Measurements from ENCODE around the gene WHRN. TPM values are rescaled to one million over a fixed set of nuclear protein-coding genes. Genes with fewer than 3 reads are reported as not detected.

The WHRN gene
- total RNA-seq, 1 experiment from 2014 or later: 9.4 TPM

DNA sequence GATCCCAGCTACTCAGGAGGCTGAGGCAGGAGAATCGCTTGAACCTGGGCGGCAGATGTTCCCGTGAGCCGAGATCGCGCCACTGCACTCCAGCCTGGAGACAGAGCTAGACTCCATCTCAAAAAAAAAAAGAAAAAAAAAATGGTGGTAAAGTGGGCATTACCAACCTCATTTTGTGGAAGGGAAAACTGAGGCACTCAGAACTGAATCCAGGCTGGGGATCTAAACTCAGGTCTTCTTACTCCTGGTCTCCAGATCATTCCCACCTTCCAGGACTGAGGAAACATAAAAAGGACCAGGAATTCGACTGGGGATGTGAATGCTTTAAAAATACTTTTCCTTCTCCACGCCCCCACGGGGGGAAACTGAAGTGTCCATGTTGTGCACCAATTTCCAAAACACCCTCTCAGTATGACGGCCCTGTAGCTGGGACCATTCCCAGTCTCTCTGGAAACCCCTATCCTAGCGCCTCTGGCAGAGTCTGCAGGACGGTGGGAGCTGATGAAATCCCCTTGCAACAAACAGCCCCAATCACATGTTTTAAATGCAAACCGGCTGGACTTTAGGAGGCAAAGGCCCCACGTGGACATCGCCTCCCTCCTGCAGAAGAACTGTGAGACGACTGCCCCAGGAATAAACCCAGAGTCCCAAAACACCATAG lies 108.6 kb downstream of the WHRN start:
- no peaks in the 10 kb centered on the region for H3K9me3 Mint-ChIP-seq (ENCODE audit: unreplicated experiment)
- H3K27ac Mint-ChIP-seq (ENCODE audit: low read depth, unreplicated experiment): peak overlapping the region; percentile 90
- H3K4me1 Mint-ChIP-seq (ENCODE audit: insufficient read depth, unreplicated experiment): peaks cover 9% of the 10 kb centered on the region
- H3K36me3 Mint-ChIP-seq (ENCODE audit: insufficient read depth, unreplicated experiment): peaks cover 7% of the 10 kb centered on the region
- DNase-seq (ENCODE audit: unreplicated experiment): no peak
- TF ChIP-seq, protein P1, sequence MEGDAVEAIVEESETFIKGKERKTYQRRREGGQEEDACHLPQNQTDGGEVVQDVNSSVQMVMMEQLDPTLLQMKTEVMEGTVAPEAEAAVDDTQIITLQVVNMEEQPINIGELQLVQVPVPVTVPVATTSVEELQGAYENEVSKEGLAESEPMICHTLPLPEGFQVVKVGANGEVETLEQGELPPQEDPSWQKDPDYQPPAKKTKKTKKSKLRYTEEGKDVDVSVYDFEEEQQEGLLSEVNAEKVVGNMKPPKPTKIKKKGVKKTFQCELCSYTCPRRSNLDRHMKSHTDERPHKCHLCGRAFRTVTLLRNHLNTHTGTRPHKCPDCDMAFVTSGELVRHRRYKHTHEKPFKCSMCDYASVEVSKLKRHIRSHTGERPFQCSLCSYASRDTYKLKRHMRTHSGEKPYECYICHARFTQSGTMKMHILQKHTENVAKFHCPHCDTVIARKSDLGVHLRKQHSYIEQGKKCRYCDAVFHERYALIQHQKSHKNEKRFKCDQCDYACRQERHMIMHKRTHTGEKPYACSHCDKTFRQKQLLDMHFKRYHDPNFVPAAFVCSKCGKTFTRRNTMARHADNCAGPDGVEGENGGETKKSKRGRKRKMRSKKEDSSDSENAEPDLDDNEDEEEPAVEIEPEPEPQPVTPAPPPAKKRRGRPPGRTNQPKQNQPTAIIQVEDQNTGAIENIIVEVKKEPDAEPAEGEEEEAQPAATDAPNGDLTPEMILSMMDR (IDR thresholded peaks at IDR 0.05; ENCODE audit: unreplicated experiment): no peak
- no TSS peak for BruUV-seq (replicated peaks)
- ChIA-PET POLR2A (interaction anchor here (1.2 to 1.8 kb wide), 2 partner anchors 11 to 25 kb away, joined by 4 to 10 read pairs; no protein-coding TSS in a partner anchor), CTCF (interaction anchor here (0.6 to 3.7 kb wide), 6 partner anchors 8 to 124 kb away, joined by 3 to 23 read pairs (median 5); no protein-coding TSS in a partner anchor)
- H3K4me3 Mint-ChIP-seq (ENCODE audit: unreplicated experiment): peak overlapping the region; percentile 81
- no peaks in the 10 kb centered on the region for H3K27me3 Mint-ChIP-seq (ENCODE audit: insufficient read depth, unreplicated experiment)
- intact Hi-C loops (cut with micrococcal nuclease): no loop called here

DNA sequence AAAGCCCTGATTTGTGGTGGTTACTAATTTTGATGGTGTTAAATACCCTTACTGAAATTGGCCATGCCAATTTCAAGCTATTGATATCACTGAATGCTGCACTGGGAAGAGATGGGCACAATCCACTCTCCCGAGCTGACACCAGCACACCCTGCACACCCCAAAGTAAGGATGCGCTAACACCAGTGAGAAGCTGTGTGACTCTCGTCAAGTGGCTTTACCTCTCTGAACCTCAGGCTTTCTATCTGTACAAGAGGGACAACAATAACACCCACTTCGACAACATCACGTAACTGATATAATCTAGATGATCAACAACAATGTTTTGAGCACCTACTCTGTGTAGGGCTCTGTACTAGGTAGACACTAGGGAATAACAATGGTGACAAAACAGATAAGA lies 109.5 kb downstream of the WHRN start:
- DNase-seq (ENCODE audit: unreplicated experiment): no peak
- POLR2A ChIA-PET: no interaction called here
- Mint-ChIP-seq H3K4me3 (ENCODE audit: unreplicated experiment) (no peak overlapping the region), H3K9me3 (ENCODE audit: unreplicated experiment) (no peaks in the 10 kb centered on the region), H3K4me1 (ENCODE audit: insufficient read depth, unreplicated experiment) (peaks cover 9% of the 10 kb centered on the region), H3K27ac (ENCODE audit: low read depth, unreplicated experiment) (no peak overlapping the region), H3K27me3 (ENCODE audit: insufficient read depth, unreplicated experiment) (no peaks in the 10 kb centered on the region), H3K36me3 (ENCODE audit: insufficient read depth, unreplicated experiment) (peaks cover 7% of the 10 kb centered on the region)
- CTCF ChIA-PET: interaction anchor here (0.6 to 3.7 kb wide), 9 partner anchors 9 to 257 kb away, joined by 3 to 23 read pairs (median 3); no protein-coding TSS in a partner anchor
- no TSS peak for BruUV-seq (replicated peaks)
- TF ChIP-seq, protein P1 (IDR thresholded peaks at IDR 0.05; ENCODE audit: unreplicated experiment): no peak
- intact Hi-C loops (cut with micrococcal nuclease): no loop called here

DNA sequence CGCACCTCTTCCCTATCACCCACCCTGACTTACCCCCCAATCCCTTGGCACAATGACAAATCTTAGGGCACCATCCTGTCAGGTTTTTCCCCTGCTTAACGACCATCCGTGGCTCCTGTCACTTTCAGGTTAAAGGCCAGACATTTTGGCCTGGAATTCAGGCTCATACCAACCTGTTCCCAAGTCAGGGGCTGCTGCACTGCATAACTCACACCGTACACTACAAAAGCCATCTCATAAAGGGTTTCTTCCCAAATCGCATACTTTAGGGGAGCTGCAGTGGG lies 110.0 kb downstream of the WHRN start:
- Mint-ChIP-seq H3K4me1 (ENCODE audit: insufficient read depth, unreplicated experiment) (peaks cover 9% of the 10 kb centered on the region), H3K4me3 (ENCODE audit: unreplicated experiment) (no peak overlapping the region), H3K27me3 (ENCODE audit: insufficient read depth, unreplicated experiment) (no peaks in the 10 kb centered on the region), H3K9me3 (ENCODE audit: unreplicated experiment) (no peaks in the 10 kb centered on the region), H3K27ac (ENCODE audit: low read depth, unreplicated experiment) (no peak overlapping the region), H3K36me3 (ENCODE audit: insufficient read depth, unreplicated experiment) (peaks cover 7% of the 10 kb centered on the region)
- CTCF ChIA-PET: interaction anchor here (0.6 to 3.7 kb wide), 7 partner anchors 9 to 258 kb away, joined by 3 to 23 read pairs (median 3); no protein-coding TSS in a partner anchor
- POLR2A ChIA-PET: no interaction called here
- BruUV-seq (replicated peaks): no TSS peak
- DNase-seq (ENCODE audit: unreplicated experiment): no peak
- intact Hi-C loops (cut with micrococcal nuclease): no loop called here
- TF ChIP-seq, protein P1 (IDR thresholded peaks at IDR 0.05; ENCODE audit: unreplicated experiment): no peak

DNA sequence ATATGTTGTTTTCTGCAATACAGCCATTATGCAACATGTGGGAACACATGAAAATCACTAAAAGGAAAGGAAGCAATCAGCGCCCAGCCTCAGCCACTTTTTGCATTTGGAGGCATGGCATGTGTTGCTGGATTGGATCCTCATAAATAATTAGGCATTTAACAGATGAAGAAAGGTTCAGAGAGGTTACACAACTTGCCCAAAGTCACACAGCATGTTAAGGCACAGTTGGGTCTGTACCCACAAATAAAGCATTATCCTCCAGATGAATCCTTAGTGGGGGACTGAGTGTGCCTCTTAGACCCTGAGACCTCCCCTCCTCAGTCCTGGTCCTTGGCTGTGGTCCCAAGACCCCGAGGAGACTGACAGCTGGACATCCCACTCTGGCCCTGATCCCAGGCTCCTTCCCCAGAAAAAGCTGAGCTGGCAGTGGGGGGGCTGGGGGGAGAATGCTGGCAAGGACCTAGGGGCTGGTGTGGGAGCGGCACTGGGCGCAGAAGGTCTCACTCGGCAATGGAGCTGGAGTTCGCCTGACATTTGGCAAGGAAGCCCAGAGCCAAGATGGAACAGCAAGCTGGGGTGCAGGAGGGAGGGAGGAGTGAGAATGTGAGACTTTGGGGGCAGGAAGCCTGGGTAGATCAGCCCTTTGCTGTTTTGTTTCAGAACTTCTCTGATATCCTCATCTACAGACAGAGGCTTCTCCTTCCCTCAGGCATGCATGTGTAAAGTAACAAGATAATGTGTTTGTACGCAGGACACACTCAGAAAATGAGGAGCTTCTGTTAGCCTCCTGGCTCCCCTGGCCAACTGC lies 110.5 kb downstream of the WHRN start:
- no peak for DNase-seq (ENCODE audit: unreplicated experiment)
- POLR2A ChIA-PET: interaction anchor here (0.6 to 0.9 kb wide), 3 partner anchors 9 to 192 kb away, joined by 3 read pairs; no protein-coding TSS in a partner anchor
- H3K4me3 Mint-ChIP-seq (ENCODE audit: unreplicated experiment): no peak overlapping the region
- H3K27me3 Mint-ChIP-seq (ENCODE audit: insufficient read depth, unreplicated experiment): no peaks in the 10 kb centered on the region
- no peak overlapping the region for H3K27ac Mint-ChIP-seq (ENCODE audit: low read depth, unreplicated experiment)
- CTCF ChIA-PET: interaction anchor here (0.6 to 3.7 kb wide), 7 partner anchors 10 to 1039 kb away, joined by 3 to 23 read pairs (median 4); no protein-coding TSS in a partner anchor
- intact Hi-C loops (cut with micrococcal nuclease): no loop called here
- BruUV-seq (replicated peaks): no TSS peak
- H3K36me3 Mint-ChIP-seq (ENCODE audit: insufficient read depth, unreplicated experiment): peaks cover 7% of the 10 kb centered on the region
- TF ChIP-seq, protein P1 (IDR thresholded peaks at IDR 0.05; ENCODE audit: unreplicated experiment): no peak
- peaks cover 9% of the 10 kb centered on the region for H3K4me1 Mint-ChIP-seq (ENCODE audit: insufficient read depth, unreplicated experiment)
- no peaks in the 10 kb centered on the region for H3K9me3 Mint-ChIP-seq (ENCODE audit: unreplicated experiment)

All from MCF 10A (cell line).